ENCODE measurements around the gene LPP.

LPP gene

DNA sequence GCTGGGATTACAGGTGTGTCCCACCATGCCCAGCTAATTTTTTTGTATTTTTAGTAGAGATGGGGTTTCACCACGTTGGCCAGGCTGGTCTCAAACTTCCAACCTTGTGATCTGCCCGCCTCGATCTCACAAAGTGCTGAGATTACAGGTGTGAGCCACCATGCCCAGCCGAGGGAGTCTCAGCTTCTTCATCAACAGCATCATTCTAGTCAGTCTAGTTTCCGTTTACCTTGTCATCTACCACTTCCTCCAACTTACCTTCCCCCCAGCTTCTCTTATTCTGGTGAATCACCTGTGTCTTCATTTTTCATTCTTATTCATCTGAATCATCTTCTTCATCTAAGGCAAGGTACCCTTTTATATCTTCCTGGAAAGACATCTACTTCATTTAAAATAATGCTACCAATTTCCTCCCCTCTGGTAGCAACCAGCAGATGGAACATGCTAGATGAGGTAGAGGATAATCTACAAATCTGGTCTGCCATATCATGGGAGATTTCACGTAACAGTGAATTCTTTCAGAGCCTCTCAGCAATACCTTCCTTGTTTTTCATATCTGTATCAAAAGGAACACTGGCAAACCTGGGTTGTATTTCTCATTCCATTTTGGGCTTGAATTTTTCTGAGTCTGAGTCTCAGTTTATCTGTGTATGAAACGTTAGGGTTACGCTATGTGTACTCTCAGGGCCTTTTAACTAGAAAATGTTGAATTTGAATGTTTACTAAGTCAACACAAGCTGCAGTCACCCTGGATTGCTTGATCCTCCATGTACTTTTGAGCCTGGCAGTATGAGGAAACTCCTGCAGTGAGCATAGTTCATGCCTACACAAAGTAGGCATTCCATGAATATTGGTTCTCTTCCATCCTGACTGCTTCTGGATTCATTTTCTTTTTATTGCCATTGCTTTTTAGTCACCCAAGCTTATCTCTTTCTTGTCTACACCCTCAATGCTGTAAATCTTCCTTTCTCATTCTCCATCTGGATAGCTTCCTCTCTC is 16.8 kb downstream of the LPP start:
- DNase-seq, result no peak

DNA sequence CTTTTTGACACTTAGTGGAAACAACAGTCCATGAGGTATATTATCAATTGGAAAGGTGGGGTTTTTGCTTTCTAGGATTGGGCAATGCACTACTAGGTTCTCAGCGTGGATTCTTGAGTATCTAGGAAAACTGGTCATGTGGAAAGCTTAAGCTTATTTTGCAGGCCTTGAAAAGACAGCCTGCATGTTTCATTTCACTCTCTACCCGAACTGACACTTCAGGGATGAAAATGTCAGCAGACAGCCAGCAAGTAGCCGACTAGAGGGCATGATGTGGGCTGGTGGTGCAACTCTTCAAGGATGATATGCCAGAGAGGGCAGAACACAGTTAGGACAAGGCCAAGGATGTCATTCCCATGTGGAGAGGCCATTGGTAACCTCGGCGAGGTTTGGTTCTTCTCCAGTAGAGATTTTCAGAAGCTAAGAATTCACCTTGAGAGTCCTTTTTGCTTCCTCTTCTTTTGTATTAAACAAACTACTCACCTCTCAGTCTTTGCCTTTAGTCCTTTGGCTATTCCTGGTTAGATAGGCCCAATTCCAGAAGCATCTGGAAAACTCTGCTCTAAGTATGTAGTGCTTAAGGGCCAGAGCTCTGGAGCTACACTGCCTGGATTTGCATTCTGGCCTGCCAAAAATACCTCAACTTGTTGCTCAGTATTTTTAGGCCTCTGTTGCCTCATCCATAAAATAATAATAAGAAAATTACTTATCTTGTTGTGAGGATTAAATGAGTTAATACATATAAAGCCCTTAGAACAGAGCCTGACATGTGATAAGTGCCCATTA is 17.9 kb downstream of the LPP start:
- no peak for DNase-seq

DNA sequence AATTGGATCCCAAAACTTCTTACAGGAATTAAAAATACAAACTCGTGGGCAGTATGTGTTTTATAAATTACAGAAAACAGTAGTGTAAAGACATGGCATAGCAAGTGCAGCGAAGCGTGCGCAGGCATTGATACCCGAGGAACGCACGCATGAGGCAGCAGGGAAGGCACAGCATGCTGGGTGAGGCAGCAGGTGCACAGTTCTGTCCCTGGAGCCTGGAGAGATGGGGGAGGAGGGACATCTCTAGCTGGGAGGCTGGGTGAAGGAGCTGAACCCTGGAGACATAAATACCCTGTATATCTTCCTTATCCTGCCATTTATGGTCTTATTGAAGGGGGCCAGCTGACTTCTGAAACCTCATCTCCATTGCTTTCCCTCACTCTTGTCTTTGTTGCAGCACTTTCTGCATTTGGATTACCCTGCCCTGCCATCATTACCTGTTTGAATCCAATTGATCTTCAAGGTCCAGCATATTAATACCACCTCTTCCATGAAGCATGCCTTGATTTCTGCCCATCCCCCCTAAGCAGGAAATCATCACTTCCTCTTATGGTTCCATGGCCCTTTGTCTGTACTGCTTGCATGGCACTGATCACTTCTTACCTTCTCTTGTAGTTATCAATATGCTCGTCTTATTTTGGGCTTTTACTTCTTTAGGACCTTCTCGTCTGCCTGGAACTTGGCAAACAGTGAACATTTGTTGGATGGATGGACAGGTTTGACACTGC is 20.5 kb downstream of the LPP start:
- DNase-seq, result no peak

DNA sequence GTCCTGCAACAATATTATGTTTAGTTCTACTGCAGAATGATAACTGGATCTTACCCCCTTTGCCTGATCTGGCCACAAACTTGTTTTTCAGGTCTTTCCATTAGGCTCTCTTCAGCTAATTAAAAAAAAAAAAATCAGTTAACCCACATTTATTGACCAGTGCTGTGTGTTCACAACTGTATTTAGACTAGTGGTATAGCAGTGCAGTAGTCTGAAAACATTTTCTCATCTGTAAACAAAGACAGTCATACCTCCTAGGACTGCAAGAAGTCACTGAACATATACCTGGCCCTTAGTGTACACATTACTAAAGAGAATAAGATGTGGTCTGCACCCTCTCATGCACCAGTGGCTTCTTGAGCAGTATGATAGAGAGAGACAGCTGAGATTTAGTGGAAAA is 22.5 kb downstream of the LPP start:
- no peak for DNase-seq

DNA sequence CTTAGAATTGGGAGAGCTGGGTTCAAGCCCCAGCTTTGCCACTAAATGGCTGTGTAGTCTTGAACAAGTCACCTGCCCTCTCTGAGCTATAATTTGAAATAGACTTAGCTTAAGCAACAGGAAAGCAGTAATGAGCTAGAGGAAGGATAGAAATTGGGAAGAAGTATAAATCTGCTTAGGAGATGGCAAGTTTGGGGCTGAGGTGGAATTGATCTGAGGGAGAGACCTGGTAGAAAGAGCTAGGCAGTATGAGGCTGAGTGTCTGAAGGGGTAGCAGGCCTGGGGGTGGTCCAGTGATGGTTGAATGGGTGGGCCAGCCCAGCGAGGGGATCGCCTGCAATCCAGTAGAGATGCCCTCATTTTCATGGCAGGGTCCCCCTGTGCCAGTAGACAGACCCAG is 22.9 kb downstream of the LPP start:
- DNase-seq, result no peak

DNA sequence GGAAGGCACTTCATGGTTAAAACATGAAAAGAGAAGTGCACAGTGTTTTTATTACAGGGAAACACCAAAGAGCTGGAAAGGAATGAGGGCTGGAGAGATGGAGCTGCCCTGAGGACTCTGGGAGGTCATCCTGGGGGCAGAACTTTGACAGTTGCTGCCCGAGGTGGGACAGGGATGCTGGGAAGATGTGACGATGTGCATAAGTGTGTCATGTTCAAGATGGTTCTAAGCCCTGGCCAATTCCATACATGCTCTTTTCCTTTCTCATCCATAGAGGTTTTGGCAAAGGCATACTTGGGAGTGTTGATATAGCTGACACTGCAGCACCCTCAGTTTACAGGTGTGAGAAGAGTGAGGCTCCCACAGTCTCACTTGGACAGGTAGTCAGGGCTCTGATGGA is 23.8 kb downstream of the LPP start:
- no peak for DNase-seq

DNA sequence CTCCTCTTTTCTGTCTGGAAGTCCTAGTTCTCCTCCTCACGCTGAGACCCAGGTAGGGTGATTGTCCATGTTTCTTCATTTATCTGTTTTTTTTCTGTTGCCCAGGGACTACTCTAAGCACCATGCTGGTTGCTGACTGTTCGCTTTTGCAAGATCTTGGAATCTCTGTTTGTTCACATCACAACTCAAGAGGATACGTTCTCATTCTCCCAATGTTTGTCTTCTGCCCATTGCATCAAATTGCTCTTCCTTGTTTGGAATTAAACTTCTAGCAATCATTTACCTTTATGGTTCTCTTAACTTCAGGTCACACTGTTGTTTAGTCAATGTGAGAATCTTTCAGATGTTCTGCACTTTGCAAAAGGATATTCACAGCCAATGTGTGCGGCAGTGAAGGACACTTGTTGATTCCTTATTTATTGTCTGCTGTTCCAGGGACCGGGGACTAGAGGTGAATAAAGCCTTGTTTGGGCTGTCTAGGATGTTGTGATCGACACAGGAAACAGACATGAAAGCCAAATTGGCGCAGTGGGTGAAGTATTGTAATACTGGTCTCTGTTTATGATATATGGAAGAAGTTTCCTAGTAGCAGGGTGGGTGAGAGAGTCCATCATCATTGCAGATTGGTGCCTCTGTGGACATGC is 24.5 kb downstream of the LPP start:
- no peak for DNase-seq

DNA sequence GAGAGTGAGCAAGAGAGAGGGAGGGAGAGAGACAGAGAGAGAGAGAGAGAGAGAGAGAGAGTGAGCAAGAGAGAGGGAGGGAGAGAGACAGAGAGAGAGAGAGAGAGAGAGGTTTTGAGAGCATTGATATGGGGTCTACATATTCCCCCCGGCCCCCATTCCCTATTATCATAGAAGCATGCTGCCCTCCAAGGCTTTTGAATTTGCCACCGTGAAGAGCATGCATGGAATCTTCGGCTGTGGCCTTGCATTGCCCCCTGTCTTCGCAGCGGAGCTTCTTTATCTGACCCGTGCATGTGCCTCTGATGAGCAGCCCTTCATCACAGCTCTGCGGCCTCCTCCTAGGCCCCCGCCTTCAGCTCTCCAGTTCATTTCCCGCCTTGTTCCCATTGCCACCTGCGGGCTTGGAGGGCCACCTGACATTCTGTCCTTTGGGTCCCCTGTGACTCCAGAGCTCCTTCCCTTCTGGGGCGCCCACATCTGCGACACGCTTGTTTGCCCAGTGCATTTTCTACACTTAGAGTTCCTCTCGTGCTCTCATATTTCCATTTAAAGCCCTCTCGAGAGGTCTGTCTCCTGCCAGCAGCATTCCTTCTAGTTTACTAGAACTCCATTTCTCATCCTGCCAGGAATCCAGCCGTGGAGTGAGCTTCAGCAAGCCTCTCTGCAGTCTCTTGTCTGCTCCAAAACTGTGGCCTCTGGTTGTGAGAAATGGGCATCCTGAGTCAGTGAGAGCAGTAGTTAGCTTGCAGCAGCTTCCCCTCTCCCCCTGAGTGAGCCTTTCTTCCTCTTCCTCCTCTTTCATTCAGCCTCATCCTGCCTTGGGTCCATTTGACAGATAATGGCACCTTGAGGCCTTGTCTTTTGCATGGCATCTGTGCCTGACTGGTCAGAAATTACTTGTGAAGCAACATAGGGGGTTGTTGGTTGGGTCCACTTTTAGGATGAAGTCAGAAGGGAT is 25.3 kb downstream of the LPP start:
- DNase-seq, result no peak

DNA sequence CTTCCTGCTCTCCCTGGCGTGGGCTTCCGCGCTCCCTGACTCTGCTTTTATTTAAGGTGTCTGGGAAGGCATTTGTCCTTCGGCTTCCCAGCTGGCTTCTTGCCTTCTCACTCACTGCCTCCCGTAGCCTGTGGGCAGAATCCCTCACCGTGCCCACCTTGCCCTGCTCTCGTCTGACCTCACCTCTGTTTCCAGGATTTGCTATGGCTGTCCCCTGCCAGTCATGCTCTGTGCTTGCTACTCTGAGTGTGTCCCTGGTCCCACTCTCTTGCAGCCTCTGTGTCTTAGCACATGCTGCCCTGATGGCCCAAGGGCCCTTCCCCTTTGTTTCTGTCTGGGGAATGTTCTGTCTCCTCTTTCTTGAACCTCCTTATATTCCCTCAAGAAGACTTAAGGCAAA is 26.2 kb downstream of the LPP start:
- no peak for DNase-seq

DNA sequence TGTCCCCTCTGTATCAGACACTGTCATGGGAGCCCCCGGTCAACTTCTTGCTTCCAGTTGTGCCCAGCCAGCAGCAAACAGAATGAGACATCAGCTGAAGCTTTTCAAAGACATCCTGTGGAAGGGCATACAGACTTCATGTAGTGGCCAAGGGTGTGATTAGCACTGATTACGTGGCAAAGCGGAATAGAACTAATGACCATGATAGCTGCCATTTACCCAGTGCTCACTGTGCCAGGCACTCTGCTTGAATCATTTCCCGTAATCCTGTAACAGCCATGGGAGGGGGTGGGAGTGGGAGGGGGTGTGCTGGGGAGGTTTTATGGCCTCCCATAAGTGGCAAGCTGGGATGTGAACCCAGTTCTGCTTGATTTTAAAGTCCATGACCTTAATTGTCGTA is 29.5 kb downstream of the LPP start:
- no peak for DNase-seq

DNA sequence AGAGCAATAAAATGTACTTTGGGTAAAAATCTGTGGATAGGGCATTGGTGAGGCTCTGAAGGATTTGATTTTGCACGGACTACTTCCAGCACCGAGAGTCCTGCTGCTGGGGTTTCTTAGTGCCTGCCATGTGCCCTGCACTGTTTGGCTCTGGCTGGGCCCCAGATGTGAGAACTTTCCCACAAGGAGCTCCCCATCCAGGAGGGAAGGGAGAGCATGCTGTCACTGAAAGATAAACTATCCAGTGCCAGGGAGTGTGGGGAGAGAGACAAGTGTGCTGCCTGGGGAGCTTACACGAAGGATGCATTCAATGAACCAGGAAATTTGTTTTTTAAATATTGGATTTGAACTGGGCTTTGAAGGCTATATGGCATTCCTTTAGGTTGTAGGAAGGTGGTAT is 30.2 kb downstream of the LPP start:
- DNase-seq, result no peak

DNA sequence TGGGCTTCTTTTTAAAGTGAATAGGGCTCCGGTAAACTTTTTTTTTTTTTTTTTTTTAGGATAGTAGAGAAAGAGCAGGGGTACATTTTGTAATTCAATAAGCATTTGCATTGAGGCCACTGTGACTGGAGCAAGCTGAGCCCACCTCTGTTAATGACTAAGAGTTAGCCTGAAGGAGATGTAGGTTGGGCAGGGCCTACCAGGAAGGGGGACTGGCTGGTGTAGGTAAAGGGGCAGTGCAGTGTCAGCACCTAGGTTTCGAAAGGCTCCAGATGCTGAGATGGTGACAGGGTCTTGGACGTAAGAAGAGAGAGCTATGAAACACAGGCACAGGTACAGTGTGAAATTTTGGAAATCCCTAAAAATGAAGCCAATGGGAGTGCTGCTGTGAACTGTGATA is 30.7 kb downstream of the LPP start:
- no peak for DNase-seq

DNA sequence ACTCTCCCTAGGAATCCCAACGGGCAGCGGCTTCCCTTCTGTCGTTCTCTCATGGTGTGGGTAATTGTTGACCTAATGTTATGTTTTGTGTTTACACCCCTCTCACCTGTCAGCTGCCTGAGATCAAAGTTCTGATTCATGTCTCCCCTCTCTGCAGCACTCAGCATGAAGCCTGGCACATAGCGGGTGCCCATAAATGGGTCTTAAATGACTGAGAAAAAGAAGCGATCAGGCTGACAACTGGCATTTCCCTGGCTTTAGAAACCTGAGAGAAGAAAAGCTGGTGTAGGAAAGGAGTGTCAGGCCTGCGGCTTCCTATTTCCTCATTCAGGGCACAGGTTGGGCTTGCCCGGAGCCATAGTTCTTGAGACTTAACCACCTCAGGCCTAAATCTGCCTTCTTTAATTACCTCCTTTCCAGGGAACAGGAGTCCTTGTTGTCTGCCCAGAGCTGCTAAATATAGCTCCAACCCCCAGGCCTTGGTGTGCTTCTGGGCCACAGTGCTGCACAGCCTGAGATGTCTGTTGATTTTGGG is 31.8 kb downstream of the LPP start:
- DNase-seq, result peak; percentile 23

DNA sequence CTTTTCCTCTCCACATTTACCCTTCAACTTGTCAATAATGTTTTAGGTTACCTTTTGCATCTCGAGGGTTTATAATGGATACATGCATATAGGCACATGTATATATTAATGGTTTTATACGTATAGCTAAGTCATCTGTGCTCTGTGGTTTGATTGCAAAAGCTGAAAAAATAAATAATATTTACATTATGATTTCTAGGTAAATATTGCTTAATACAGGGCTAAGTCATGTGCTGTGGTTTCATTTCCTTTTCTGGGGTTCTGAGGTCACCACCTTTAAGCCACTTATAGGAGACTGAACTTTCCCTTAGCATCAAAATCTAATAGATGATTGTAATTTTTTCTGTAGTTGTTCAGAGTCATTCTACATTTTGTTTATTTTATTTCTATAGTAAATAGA is 33.1 kb downstream of the LPP start:
- DNase-seq, result no peak

DNA sequence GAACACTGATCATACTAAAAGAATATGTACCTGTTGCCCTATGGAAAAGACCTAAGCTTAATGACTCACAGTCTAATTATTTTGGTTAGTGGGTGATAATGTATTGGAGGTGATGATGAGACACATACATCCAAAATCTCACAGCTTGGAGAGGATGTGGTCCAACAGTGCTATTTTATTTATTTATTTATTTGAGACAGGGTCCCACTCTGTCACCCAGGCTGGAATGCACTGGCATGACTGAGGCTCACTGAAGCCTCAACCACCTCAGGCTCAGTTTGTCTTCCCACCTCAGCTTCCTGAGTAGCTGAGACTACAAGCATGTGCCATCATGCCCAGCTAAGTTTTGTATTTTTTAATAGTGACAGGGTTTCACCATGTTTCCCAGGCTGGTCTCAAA is 35.0 kb downstream of the LPP start:
- DNase-seq, result no peak

DNA sequence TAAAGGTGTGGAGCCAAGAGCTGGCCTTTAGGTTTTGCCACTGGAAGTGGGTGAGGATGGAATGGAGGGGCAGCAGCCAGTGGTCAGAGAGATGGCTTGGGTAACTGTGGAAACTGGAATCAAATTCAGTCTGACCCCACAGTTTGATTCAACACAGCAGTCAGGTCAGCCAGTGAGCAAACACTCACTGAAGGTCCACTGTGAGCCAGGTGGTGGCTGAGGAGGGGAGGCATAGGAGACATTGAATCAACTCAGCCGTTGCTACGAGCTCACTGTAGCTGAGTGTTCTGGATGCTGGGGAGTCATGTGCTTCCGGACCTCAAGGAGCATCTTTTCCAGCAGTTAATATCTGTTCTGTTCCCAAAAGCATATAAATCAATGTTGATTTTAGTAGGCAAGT is 37.5 kb downstream of the LPP start:
- no peak for DNase-seq

DNA sequence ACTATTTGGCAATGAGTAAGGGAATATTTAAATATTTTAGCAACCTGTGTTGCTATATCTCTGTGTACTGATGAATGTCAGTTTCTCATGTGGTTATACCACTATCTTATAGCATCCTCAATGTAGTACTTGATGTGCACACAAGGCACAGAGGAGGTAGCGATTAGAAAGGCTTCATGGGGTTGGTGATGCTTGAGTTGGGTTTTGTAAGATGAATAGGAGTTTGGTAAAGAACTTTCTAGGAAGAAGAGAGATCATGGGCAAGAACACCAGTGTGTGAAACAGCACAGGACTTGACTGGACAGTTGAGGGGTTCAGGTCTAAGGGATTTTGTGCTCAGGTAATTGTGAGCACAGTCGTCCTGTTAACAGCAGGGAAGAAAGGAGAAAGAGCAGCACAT is 38.1 kb downstream of the LPP start:
- DNase-seq, result no peak

DNA sequence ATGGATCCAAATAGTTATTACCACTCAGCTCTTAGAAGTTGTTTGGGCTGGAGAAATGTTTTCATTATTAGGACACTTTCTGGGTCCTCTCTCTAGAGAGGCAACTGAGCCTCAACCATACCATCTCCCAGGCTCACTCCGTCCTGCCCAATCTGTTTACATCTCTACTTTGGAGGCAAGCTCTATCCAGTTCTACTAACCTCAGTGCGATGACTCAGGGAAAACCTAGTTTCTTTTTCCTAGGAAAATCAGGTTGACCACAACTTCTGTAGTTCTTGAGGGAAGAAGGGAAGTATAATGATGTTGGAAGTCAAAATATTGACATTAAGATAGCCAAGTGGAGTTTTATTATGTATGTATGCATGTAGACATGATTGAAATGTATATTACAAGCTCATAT is 40.4 kb downstream of the LPP start:
- DNase-seq, result no peak

DNA sequence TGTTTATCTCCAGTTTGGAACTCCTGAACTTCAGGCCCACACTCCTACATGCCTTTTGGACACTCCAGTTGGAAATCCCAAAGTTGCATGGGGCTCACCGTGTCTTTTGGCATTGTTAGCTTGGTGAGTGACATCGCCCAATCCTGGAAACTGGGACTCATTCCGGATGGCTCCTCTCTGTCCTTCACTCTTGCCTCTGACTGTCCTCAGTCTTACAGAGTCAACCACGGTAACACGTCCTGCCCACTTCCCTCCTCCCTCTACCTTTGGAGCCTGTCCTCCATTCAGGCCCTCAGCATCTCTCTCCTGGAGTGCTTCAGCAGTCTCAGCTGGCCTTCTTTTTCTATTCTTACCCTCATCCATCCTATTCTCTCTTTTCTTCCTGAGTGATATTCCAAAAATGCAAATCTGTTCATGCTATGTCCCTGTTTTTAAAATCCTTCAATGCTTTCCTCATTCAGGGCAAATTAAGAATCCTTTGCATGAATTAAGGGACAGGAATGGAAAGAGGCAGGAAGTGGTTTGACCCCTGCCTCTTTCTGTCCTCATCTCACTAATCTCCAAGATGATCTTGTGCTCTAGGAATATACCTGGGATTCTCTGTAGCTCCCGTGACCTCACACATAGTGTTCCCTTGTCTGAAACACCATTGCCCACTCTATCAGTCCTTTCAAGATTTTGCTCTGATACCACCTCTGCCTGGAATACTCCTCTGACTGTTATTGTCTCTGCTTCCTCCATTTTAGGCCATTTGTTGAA is 42.5 kb downstream of the LPP start:
- DNase-seq, result no peak

DNA sequence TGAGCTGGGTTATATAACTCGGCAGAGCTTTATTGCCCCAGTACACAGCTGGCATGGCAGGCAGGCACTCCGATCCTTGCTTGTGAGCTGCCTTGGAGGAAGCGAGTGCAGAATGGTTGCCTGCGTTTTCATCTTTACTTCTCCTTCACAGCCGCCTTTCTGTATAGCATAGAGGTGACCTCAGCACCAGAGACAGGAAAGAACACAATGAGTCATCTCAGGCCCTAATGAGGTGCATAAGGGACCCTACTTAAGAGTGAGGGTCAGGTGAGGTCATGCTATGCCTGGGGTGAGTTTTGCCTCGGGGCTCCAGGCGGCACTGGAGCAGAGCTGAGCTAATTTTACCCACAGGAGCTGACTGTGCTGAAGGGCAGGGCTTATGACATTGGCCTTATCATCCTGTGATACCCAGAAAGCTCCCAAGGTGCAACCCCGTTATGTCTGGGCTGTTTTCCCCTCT is 43.5 kb downstream of the LPP start:
- no peak for DNase-seq

DNA sequence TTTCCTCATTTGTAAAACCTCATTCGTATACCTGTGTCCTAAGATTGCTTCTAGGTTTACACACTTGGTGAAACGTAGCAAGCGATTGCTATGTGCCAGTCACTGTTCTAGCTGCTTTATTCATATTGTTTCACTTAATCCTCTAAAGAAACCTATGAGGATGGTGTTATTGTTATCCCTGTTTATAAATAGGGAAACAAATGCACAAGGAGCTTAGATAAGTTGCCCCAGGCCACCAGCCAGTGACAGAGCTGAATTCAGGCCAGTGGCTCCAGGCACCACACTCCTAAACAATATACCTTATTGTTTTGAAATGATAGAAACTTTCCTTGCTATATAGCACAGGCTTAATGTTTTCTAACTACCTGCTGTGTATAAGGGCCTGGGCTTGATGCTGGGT is 44.0 kb downstream of the LPP start:
- no peak for DNase-seq
